ENCODE measurements around the gene KRT23. TPM values are rescaled to one million over a fixed set of nuclear protein-coding genes. Genes with fewer than 3 reads are reported as not detected.

The KRT23 gene
- total RNA-seq, 6 experiments from 2014 or later = 0.14 TPM; not detected in 5

DNA sequence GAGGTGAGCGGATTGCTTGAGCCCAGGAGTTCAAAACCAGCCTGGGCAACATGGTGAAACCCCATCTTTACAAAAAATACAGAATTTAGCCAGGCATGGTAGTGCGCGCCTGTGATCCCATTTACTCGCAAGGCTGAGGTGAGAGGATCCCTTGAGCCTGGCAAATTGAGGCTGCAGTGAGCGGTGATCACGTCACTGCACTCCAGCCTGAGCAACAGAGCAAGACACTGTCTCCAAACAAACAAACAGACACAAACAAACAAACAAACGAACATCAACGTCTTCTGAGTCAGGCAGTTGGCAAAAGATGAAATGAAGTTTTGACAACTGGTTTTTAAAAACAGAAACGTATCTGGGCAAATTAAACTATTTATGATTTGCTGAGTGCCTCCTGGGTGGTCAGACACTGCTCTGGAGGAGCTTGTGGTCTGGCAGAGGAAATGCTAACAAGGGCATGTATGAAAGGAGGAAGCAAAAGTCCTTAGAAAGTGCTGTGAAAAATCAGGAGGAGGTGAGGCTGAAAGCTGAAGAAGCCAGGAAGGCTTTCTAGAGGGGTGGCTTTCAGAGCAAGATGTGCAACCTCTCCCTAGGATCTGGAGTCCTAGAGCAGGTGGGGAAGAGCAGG, 42.2 kb downstream of the KRT23 start:
- H3K4me1 Mint-ChIP-seq (ENCODE audit: low read depth) = no peaks in the 10 kb centered on the region
- H3K4me3 Mint-ChIP-seq = no peak overlapping the region
- no peaks in the 10 kb centered on the region; the same call in 1 of the 2 replicates for H3K36me3 Mint-ChIP-seq (ENCODE audit: low read depth)
- H3K27ac Mint-ChIP-seq = no peak overlapping the region
- H3K9me3 Mint-ChIP-seq = no peaks in the 10 kb centered on the region
- TF ChIP-seq CTCF (IDR thresholded peaks at IDR 0.05) = no peak
- DNase-seq = no peak
- H3K27me3 Mint-ChIP-seq (ENCODE audit: insufficient read depth) = peaks cover 21% of the 10 kb centered on the region

- no peaks in the 10 kb centered on the region for H3K4me1 Mint-ChIP-seq (ENCODE audit: low read depth)
- H3K9me3 Mint-ChIP-seq = no peaks in the 10 kb centered on the region
- DNase-seq = no peak
- H3K4me3 Mint-ChIP-seq = no peak overlapping the region
- TF ChIP-seq CTCF (IDR thresholded peaks at IDR 0.05) = no peak
- H3K27ac Mint-ChIP-seq = no peak overlapping the region
- H3K36me3 Mint-ChIP-seq (ENCODE audit: low read depth) = no peaks in the 10 kb centered on the region
- H3K27me3 Mint-ChIP-seq (ENCODE audit: insufficient read depth) = peaks cover 24% of the 10 kb centered on the region
These were observed 49.2 kb downstream of the KRT23 start for GRCh38 chr17:40888196-40888720.

- DNase-seq = peak; percentile 10
- H3K4me3 Mint-ChIP-seq = no peak overlapping the region
- no peak overlapping the region for H3K27ac Mint-ChIP-seq
- H3K4me1 Mint-ChIP-seq (ENCODE audit: low read depth) = no peaks in the 10 kb centered on the region
- H3K9me3 Mint-ChIP-seq = no peaks in the 10 kb centered on the region
- H3K27me3 Mint-ChIP-seq (ENCODE audit: insufficient read depth) = peaks cover 29% of the 10 kb centered on the region
- H3K36me3 Mint-ChIP-seq (ENCODE audit: low read depth) = no peaks in the 10 kb centered on the region
- TF ChIP-seq CTCF (IDR thresholded peaks at IDR 0.05) = no peak
These were observed 51.4 kb downstream of the KRT23 start for GRCh38 chr17:40886090-40886489.

DNA sequence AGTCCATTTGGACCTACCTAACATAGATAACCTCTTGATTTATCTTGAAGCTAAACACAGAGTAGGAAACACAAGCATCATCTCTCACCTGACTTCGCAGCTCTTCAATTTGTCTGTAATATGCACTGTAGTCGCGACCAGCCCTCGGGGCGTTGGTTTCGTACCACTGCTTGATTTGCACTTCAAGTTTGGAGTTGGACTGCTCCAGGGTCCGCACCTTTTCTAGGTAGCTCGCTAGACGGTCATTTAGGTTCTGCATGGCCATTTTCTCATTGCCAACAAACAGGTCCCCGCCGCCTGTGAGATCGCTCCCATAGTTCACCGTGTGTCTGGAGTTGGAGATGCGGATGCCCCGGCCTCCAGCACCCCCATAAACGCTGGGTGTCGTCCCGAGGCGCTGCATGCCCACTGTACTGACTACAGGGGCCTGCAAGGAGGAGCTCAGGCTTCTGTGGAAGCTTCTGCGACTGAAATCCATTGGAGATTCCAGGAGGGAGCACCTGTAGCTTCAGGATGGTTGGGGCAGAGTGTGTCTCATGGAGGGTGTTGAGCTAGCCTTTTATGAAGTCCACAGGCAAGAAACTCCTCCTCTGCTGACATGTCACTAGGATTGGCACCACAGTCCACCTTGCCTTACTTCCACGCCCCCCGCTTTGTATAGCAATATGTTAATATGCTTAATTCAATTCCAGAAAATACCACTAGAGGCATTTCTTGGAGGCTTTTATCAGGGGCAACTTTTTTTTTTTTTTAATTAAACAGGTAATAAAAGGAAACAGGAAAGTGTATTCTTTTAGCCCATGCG, 52.5 kb downstream of the KRT23 start, which contains the start of gene KRT20:
KRT20 (minus strand) TSS at position 535 of the 805 bp plus-strand sequence; CDS start at position 478, 57 bp downstream.
- H3K27me3 Mint-ChIP-seq (ENCODE audit: insufficient read depth) = peaks cover 28% of the 10 kb centered on the region
- no peaks in the 10 kb centered on the region for H3K36me3 Mint-ChIP-seq (ENCODE audit: low read depth)
- no peak for DNase-seq
- peak; percentile 64 for TF ChIP-seq CTCF (IDR thresholded peaks at IDR 0.05)
- H3K4me3 Mint-ChIP-seq = no peak within 1 kb of the TSS
- H3K27ac Mint-ChIP-seq = no peak within 1 kb of the TSS
- no peaks in the 10 kb centered on the region for H3K9me3 Mint-ChIP-seq
- H3K4me1 Mint-ChIP-seq (ENCODE audit: low read depth) = no peaks in the 10 kb centered on the region

DNA sequence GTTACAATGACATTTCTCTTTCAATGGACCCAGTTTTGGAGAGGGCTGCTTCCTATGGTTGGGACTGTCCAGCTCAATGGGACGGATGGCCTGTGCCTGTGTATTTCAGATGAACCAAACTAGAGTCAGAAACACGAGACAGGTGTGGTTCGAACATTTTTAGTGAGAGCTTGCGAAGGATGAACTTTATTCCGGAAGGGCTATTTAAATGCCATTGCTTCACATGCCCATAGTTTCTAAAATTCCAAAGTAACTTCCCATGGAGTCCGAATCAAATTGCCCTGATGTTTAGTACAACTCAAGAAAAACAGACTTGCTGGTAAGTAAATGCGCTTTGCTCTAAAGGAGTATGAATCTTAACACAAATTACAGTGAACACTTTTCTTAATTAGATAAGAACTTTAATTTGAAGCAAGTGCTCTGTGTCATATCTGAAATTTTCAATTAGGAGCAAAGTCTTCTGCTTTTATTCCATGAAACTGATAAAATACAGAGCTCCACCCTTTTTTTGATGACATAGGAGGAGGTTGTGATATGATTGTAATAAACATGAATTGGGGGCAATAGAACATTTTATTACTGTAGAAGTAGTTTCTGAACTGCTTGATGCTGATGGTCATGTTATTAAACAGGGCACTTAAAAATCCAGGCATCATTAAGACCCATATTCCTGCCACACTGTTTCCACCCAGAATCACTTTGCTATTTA, 53.7 kb downstream of the KRT23 start:
- TF ChIP-seq CTCF (IDR thresholded peaks at IDR 0.05) = no peak
- Mint-ChIP-seq H3K36me3 (ENCODE audit: low read depth) (no peaks in the 10 kb centered on the region), H3K27ac (no peak overlapping the region), H3K4me3 (no peak overlapping the region), H3K4me1 (ENCODE audit: low read depth) (no peaks in the 10 kb centered on the region), H3K9me3 (no peaks in the 10 kb centered on the region), H3K27me3 (ENCODE audit: insufficient read depth) (peaks cover 22% of the 10 kb centered on the region)
- no peak for DNase-seq
